ENCODE measurements around the gene GAN. TPM values are rescaled to one million over a fixed set of nuclear protein-coding genes. Genes with fewer than 3 reads are reported as not detected.

GAN gene
- polyA plus RNA-seq, 1 donor: 2.7 TPM

- no peak for DNase-seq
- H3K4me3 ChIP-seq (ENCODE audit: low read length): no peak overlapping the region
- no peak overlapping the region for H3K27ac ChIP-seq (ENCODE audit: low read length)
- H3K4me1 ChIP-seq (ENCODE audit: control insufficient read depth, insufficient read depth, low read length): peaks cover 6% of the 10 kb centered on the region
- no peaks in the 10 kb centered on the region for H3K36me3 ChIP-seq (ENCODE audit: control insufficient read depth, insufficient read depth, low read length)
- no peaks in the 10 kb centered on the region for H3K27me3 ChIP-seq (ENCODE audit: control insufficient read depth, insufficient read depth, low read length)
- H3K9me3 ChIP-seq (ENCODE audit: control insufficient read depth, low read depth, low read length): no peaks in the 10 kb centered on the region
- WGBS (ENCODE audit: insufficient coverage, low lambda C conversion rate): 82% methylated on average over 2 of the region's 9 CpGs
These were observed 93.7 kb downstream of the GAN start for GRCh38 chr16:81408409-81408950.

GRCh38 chr16:81409016-81409556 lies 94.3 kb downstream of the GAN start:
- Histone ChIP-seq H3K27ac (ENCODE audit: low read length) (no peak overlapping the region), H3K4me3 (ENCODE audit: low read length) (no peak overlapping the region), H3K36me3 (ENCODE audit: control insufficient read depth, insufficient read depth, low read length) (no peaks in the 10 kb centered on the region), H3K27me3 (ENCODE audit: control insufficient read depth, insufficient read depth, low read length) (no peaks in the 10 kb centered on the region), H3K4me1 (ENCODE audit: control insufficient read depth, insufficient read depth, low read length) (peaks cover under 1% of the 10 kb centered on the region), H3K9me3 (ENCODE audit: control insufficient read depth, low read depth, low read length) (no peaks in the 10 kb centered on the region)
- DNase-seq: no peak
- WGBS (ENCODE audit: insufficient coverage, low lambda C conversion rate): 100% methylated on average over 1 of the region's 13 CpGs

- no peak for DNase-seq
- Histone ChIP-seq H3K27ac (ENCODE audit: low read length) (no peak overlapping the region), H3K36me3 (ENCODE audit: control insufficient read depth, insufficient read depth, low read length) (no peaks in the 10 kb centered on the region), H3K27me3 (ENCODE audit: control insufficient read depth, insufficient read depth, low read length) (no peaks in the 10 kb centered on the region), H3K9me3 (ENCODE audit: control insufficient read depth, low read depth, low read length) (no peaks in the 10 kb centered on the region), H3K4me3 (ENCODE audit: low read length) (no peak overlapping the region), H3K4me1 (ENCODE audit: control insufficient read depth, insufficient read depth, low read length) (no peaks in the 10 kb centered on the region)
- WGBS (ENCODE audit: insufficient coverage, low lambda C conversion rate): no CpG with 5 or more reads among the region's 10 CpGs
These were observed 96.0 kb downstream of the GAN start for GRCh38 chr16:81410643-81411293.

GRCh38 chr16:81413245-81413990 lies 98.7 kb downstream of the GAN start:
- WGBS (ENCODE audit: insufficient coverage, low lambda C conversion rate): no CpG with 5 or more reads among the region's 11 CpGs
- no peaks in the 10 kb centered on the region for H3K27me3 ChIP-seq (ENCODE audit: control insufficient read depth, insufficient read depth, low read length)
- H3K36me3 ChIP-seq (ENCODE audit: control insufficient read depth, insufficient read depth, low read length): no peaks in the 10 kb centered on the region
- H3K4me1 ChIP-seq (ENCODE audit: control insufficient read depth, insufficient read depth, low read length): no peaks in the 10 kb centered on the region
- H3K9me3 ChIP-seq (ENCODE audit: control insufficient read depth, low read depth, low read length): no peaks in the 10 kb centered on the region
- H3K27ac ChIP-seq (ENCODE audit: low read length): no peak overlapping the region
- no peak overlapping the region for H3K4me3 ChIP-seq (ENCODE audit: low read length)
- no peak for DNase-seq

- whole genome bisulfite sequencing (ENCODE audit: insufficient coverage, low lambda C conversion rate): no CpG with 5 or more reads among the region's 11 CpGs
- no peaks in the 10 kb centered on the region for H3K36me3 ChIP-seq (ENCODE audit: control insufficient read depth, insufficient read depth, low read length)
- no peak for DNase-seq
These were observed 101.0 kb downstream of the GAN start for GRCh38 chr16:81415751-81416150.

GRCh38 chr16:81416749-81417148 lies 102.0 kb downstream of the GAN start:
- Histone ChIP-seq H3K4me1 (ENCODE audit: control insufficient read depth, insufficient read depth, low read length) (no peaks in the 10 kb centered on the region), H3K9me3 (ENCODE audit: control insufficient read depth, low read depth, low read length) (no peaks in the 10 kb centered on the region), H3K4me3 (ENCODE audit: low read length) (no peak overlapping the region), H3K27ac (ENCODE audit: low read length) (no peak overlapping the region), H3K27me3 (ENCODE audit: control insufficient read depth, insufficient read depth, low read length) (no peaks in the 10 kb centered on the region), H3K36me3 (ENCODE audit: control insufficient read depth, insufficient read depth, low read length) (no peaks in the 10 kb centered on the region)
- WGBS (ENCODE audit: insufficient coverage, low lambda C conversion rate): no CpG with 5 or more reads among the region's 8 CpGs
- no peak for DNase-seq

More at GRCh38 chr16:81415751-81416150, 101.0 kb downstream of the GAN start:
- Histone ChIP-seq H3K4me3 (ENCODE audit: low read length) (no peak overlapping the region), H3K9me3 (ENCODE audit: control insufficient read depth, low read depth, low read length) (no peaks in the 10 kb centered on the region), H3K4me1 (ENCODE audit: control insufficient read depth, insufficient read depth, low read length) (no peaks in the 10 kb centered on the region), H3K27ac (ENCODE audit: low read length) (no peak overlapping the region), H3K27me3 (ENCODE audit: control insufficient read depth, insufficient read depth, low read length) (no peaks in the 10 kb centered on the region)

GRCh38 chr16:81417210-81417609 lies 102.4 kb downstream of the GAN start:
- Histone ChIP-seq H3K4me1 (ENCODE audit: control insufficient read depth, insufficient read depth, low read length) (no peaks in the 10 kb centered on the region), H3K27me3 (ENCODE audit: control insufficient read depth, insufficient read depth, low read length) (no peaks in the 10 kb centered on the region), H3K27ac (ENCODE audit: low read length) (no peak overlapping the region), H3K4me3 (ENCODE audit: low read length) (no peak overlapping the region), H3K36me3 (ENCODE audit: control insufficient read depth, insufficient read depth, low read length) (no peaks in the 10 kb centered on the region), H3K9me3 (ENCODE audit: control insufficient read depth, low read depth, low read length) (peaks cover 3% of the 10 kb centered on the region)
- DNase-seq: no peak
- WGBS (ENCODE audit: insufficient coverage, low lambda C conversion rate): 100% methylated on average over 1 of the region's 5 CpGs

GRCh38 chr16:81419806-81420205 lies 105.0 kb downstream of the GAN start:
- Histone ChIP-seq H3K36me3 (ENCODE audit: control insufficient read depth, insufficient read depth, low read length) (no peaks in the 10 kb centered on the region), H3K4me3 (ENCODE audit: low read length) (no peak overlapping the region), H3K27ac (ENCODE audit: low read length) (no peak overlapping the region), H3K4me1 (ENCODE audit: control insufficient read depth, insufficient read depth, low read length) (no peaks in the 10 kb centered on the region), H3K9me3 (ENCODE audit: control insufficient read depth, low read depth, low read length) (peaks cover 3% of the 10 kb centered on the region), H3K27me3 (ENCODE audit: control insufficient read depth, insufficient read depth, low read length) (no peaks in the 10 kb centered on the region)
- no CpG with 5 or more reads among the region's 9 CpGs for WGBS (ENCODE audit: insufficient coverage, low lambda C conversion rate)
- no peak for DNase-seq

- Histone ChIP-seq H3K27ac (ENCODE audit: low read length) (no peak overlapping the region), H3K4me3 (ENCODE audit: low read length) (no peak overlapping the region)
- WGBS (ENCODE audit: insufficient coverage, low lambda C conversion rate): 100% methylated on average over 1 of the region's 2 CpGs
These were observed 106.4 kb downstream of the GAN start for GRCh38 chr16:81421126-81421525.

GRCh38 chr16:81421536-81421935 lies 106.8 kb downstream of the GAN start:
- DNase-seq: no peak
- Histone ChIP-seq H3K27me3 (ENCODE audit: control insufficient read depth, insufficient read depth, low read length) (no peaks in the 10 kb centered on the region), H3K27ac (ENCODE audit: low read length) (no peak overlapping the region), H3K36me3 (ENCODE audit: control insufficient read depth, insufficient read depth, low read length) (no peaks in the 10 kb centered on the region), H3K4me1 (ENCODE audit: control insufficient read depth, insufficient read depth, low read length) (no peaks in the 10 kb centered on the region), H3K9me3 (ENCODE audit: control insufficient read depth, low read depth, low read length) (peaks cover 3% of the 10 kb centered on the region), H3K4me3 (ENCODE audit: low read length) (no peak overlapping the region)
- no CpG with 5 or more reads among the region's 11 CpGs for WGBS (ENCODE audit: insufficient coverage, low lambda C conversion rate)

More at GRCh38 chr16:81421126-81421525, 106.4 kb downstream of the GAN start:
- Histone ChIP-seq H3K9me3 (ENCODE audit: control insufficient read depth, low read depth, low read length) (peaks cover 3% of the 10 kb centered on the region), H3K27me3 (ENCODE audit: control insufficient read depth, insufficient read depth, low read length) (no peaks in the 10 kb centered on the region), H3K4me1 (ENCODE audit: control insufficient read depth, insufficient read depth, low read length) (no peaks in the 10 kb centered on the region), H3K36me3 (ENCODE audit: control insufficient read depth, insufficient read depth, low read length) (no peaks in the 10 kb centered on the region)
- no peak for DNase-seq
